A673 (cell line): Measurements from ENCODE around the gene NT5M. TPM values are rescaled to one million over a fixed set of nuclear protein-coding genes. Genes with fewer than 3 reads are reported as not detected.

ENCODE experiments used
- BruUV-seq: library from RNA; stranded (reverse); fragments of 400-500 nt; replicated peaks from 2 replicates; lab custom pipeline; 2021; lab: Mats Ljungman, UMichigan
- CTCF ChIA-PET: fragments of 300-600 bp; sonication (Branson Sonifier 250); formaldehyde crosslinking; loops from one replicate; lab custom pipeline; 2022; ENCODE audit warnings: antibody characterized with exemption; lab: Charles Lee
- POLR2A ChIA-PET: fragments of 300-600 bp; sonication (Branson Sonifier 250); formaldehyde crosslinking; loops from one replicate; lab custom pipeline; 2022; ENCODE audit warnings: antibody characterized with exemption; ENCODE audit not compliant: low non-redundant PET; lab: Charles Lee
- DNase-seq: peaks from one replicate; pipeline ENCODE4 v3.0.0-alpha.2; 2015; ENCODE audit warnings: low spot score
- H3K27ac ChIP-seq: fragments of 200-600 bp; sonication (generic); 2 replicates; pipeline ENCODE4 v1.5.1; 2016; ENCODE audit warnings: mixed run types, low read depth, mild to moderate bottlenecking, mixed read lengths, antibody characterized with exemption, low read length; ENCODE audit not compliant: poor library complexity, severe bottlenecking
- H3K27me3 ChIP-seq: fragments of 200-600 bp; sonication (generic); replicated peaks from 2 replicates; pipeline ENCODE4 v1.6.1; 2017; ENCODE audit warnings: mixed run types, low read depth, mild to moderate bottlenecking, mixed read lengths, antibody characterized with exemption, low read length; ENCODE audit not compliant: insufficient read depth, poor library complexity
- H3K36me3 ChIP-seq: fragments of 200-600 bp; sonication (generic); 2 replicates; pipeline ENCODE4 v1.6.1; 2016; ENCODE audit warnings: mixed run types, mild to moderate bottlenecking, mixed read lengths, antibody characterized with exemption, low read length; ENCODE audit not compliant: insufficient read depth, poor library complexity, severe bottlenecking
- H3K4me1 ChIP-seq: fragments of 200-600 bp; sonication (generic); 2 replicates; pipeline ENCODE4 v1.6.1; 2017; ENCODE audit warnings: mixed run types, mild to moderate bottlenecking, mixed read lengths, antibody characterized with exemption, low read length; ENCODE audit not compliant: insufficient read depth, poor library complexity, severe bottlenecking
- H3K4me3 ChIP-seq: fragments of 200-600 bp; sonication (generic); 2 replicates; pipeline ENCODE4 v1.5.1; 2016; ENCODE audit warnings: low read depth, mixed run types, mild to moderate bottlenecking, mixed read lengths, low read length; ENCODE audit not compliant: poor library complexity, severe bottlenecking
- H3K9me3 ChIP-seq: fragments of 200-600 bp; sonication (generic); 2 replicates; pipeline ENCODE4 v1.6.1; 2016; ENCODE audit warnings: mixed run types, low read depth, mild to moderate bottlenecking, mixed read lengths, antibody characterized with exemption, low read length; ENCODE audit not compliant: poor library complexity, severe bottlenecking
- EZH2 ChIP-seq: fragments of 200-600 bp; sonication (generic); IDR thresholded peaks from 2 replicates; pipeline ENCODE4 v1.6.1; 2017; ENCODE audit warnings: borderline replicate concordance, low read depth, mild to moderate bottlenecking, mixed read lengths, antibody characterized with exemption, low read length; ENCODE audit not compliant: poor library complexity, severe bottlenecking
- intact Hi-C: fragments of 100-400 bp; cut with micrococcal nuclease; formaldehyde crosslinking; loops from one replicate; pipeline ENCODE4 v1.10.0; 2022; ENCODE audit not compliant: unreplicated experiment
- total RNA-seq: library from RNA; stranded (reverse); gene quantifications from 2 replicates; pipeline ENCODE4 v1.2.3, GENCODE V29; 2021
- TF ChIP-seq, protein P1 (sequence below): fragments of 300-800, 200-600 bp; sonication (generic); conservative IDR thresholded peaks from 2 replicates; pipeline ENCODE4 v1.5.1; 2017; ENCODE audit warnings: low read depth, mild to moderate bottlenecking, antibody characterized with exemption, low read length, moderate library complexity, mixed read lengths

NT5M gene
- total RNA-seq, 1 experiment from 2014 or later = 2.6 TPM

DNA sequence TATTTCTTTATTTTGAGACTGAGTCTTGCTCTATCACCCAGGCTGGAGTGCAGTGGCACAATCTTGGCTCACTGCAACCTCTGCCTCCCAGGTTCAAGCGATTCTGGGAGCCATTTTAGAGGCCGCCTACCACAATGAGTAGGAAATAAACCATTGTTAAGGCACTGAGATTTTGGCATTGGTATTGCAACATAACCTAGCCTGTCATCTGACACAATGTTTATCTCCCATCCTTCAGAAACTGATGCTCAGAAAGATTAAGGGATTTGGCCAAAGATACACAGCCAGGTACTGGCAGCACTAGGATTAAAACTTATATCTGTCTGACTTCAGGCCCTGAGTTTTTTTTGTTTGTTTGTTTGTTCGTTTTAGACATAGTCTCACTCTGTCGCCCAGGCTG lies 14.1 kb upstream of the NT5M start:
- intact Hi-C loops = no loop called here
- Histone ChIP-seq H3K27me3 (no peaks in the 10 kb centered on the region), H3K9me3 (no peaks in the 10 kb centered on the region), H3K4me3 (no peak overlapping the region), H3K4me1 (no peaks in the 10 kb centered on the region), H3K36me3 (no peaks in the 10 kb centered on the region), H3K27ac (no peak overlapping the region)
- ChIA-PET POLR2A (no interaction called here), CTCF (no interaction called here)
- no TSS peak for BruUV-seq
- no peak for TF ChIP-seq EZH2
- TF ChIP-seq, protein P1, sequence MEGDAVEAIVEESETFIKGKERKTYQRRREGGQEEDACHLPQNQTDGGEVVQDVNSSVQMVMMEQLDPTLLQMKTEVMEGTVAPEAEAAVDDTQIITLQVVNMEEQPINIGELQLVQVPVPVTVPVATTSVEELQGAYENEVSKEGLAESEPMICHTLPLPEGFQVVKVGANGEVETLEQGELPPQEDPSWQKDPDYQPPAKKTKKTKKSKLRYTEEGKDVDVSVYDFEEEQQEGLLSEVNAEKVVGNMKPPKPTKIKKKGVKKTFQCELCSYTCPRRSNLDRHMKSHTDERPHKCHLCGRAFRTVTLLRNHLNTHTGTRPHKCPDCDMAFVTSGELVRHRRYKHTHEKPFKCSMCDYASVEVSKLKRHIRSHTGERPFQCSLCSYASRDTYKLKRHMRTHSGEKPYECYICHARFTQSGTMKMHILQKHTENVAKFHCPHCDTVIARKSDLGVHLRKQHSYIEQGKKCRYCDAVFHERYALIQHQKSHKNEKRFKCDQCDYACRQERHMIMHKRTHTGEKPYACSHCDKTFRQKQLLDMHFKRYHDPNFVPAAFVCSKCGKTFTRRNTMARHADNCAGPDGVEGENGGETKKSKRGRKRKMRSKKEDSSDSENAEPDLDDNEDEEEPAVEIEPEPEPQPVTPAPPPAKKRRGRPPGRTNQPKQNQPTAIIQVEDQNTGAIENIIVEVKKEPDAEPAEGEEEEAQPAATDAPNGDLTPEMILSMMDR = no peak
- no peak for DNase-seq

DNA sequence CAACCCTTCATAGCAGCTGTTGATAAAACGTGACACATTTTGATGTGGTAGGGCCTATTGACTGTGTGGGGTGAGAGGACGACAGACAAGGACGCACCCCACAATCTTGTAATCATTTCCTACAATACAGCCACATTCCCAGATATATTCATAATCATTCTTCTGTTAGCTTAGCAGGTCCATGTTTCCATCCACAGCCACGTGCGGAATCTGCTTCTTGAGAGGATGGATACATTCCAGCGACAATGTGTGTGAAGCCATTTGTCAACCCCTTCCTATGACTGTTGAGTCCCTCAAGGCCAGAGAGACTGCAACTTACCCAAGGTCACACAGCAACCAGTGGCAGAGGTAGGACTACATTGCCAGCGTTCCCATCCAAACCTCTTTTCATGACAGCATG lies 13.5 kb upstream of the NT5M start:
- Histone ChIP-seq H3K27me3 (no peaks in the 10 kb centered on the region), H3K27ac (no peak overlapping the region), H3K4me1 (no peaks in the 10 kb centered on the region), H3K36me3 (no peaks in the 10 kb centered on the region), H3K9me3 (no peaks in the 10 kb centered on the region), H3K4me3 (no peak overlapping the region)
- CTCF ChIA-PET = no interaction called here
- no peak for DNase-seq
- BruUV-seq = no TSS peak
- POLR2A ChIA-PET = no interaction called here
- no peak for TF ChIP-seq EZH2
- TF ChIP-seq, protein P1 = no peak
- intact Hi-C loops = no loop called here

DNA sequence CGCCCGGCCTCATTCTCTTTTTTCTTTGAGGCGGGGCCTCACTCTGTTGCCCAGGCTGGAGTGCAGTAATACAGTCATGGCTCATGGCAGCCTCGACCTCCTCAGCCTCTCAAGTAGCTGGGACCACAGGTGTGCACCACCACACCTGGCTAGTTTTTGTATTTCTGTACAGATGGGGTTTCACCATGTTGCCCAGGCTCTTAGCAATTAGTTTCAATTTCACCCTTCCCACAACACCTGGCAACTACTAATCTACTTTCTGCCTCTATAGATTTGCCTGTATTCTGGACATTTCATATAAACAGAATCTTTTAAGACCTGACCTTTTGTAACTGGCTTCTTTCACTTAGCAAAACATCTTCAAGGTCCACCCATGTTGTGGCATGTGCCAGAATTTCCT lies 8.0 kb upstream of the NT5M start:
- no peaks in the 10 kb centered on the region for H3K9me3 ChIP-seq
- no peak for DNase-seq
- H3K4me3 ChIP-seq = no peak overlapping the region
- no peaks in the 10 kb centered on the region for H3K4me1 ChIP-seq
- no TSS peak for BruUV-seq
- TF ChIP-seq, protein P1 = no peak
- TF ChIP-seq EZH2 = no peak
- CTCF ChIA-PET = no interaction called here
- H3K27ac ChIP-seq = no peak overlapping the region
- intact Hi-C loops = no loop called here
- H3K36me3 ChIP-seq = no peaks in the 10 kb centered on the region
- H3K27me3 ChIP-seq = no peaks in the 10 kb centered on the region
- POLR2A ChIA-PET = no interaction called here
